Fibroblast of pulmonary artery (primary cell): ENCODE data around the gene SELPLG.

Experiments
- DNase-seq: peaks from one replicate; pipeline ENCODE4 v3.0.0-alpha.2; 2010; ENCODE audit warnings: low read depth
- H3K4me3 ChIP-seq: replicated peaks from 2 replicates; pipeline ENCODE4 v1.5.1; 2011; ENCODE audit warnings: low read depth, mild to moderate bottlenecking, control low read depth, low read length, moderate library complexity
- CTCF ChIP-seq: IDR thresholded peaks from 2 replicates; pipeline ENCODE4 v1.5.1; 2011; ENCODE audit warnings: mild to moderate bottlenecking, control low read depth, low read length, inconsistent platforms; ENCODE audit errors: missing control alignments

SELPLG gene, protein sequence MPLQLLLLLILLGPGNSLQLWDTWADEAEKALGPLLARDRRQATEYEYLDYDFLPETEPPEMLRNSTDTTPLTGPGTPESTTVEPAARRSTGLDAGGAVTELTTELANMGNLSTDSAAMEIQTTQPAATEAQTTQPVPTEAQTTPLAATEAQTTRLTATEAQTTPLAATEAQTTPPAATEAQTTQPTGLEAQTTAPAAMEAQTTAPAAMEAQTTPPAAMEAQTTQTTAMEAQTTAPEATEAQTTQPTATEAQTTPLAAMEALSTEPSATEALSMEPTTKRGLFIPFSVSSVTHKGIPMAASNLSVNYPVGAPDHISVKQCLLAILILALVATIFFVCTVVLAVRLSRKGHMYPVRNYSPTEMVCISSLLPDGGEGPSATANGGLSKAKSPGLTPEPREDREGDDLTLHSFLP

DNA sequence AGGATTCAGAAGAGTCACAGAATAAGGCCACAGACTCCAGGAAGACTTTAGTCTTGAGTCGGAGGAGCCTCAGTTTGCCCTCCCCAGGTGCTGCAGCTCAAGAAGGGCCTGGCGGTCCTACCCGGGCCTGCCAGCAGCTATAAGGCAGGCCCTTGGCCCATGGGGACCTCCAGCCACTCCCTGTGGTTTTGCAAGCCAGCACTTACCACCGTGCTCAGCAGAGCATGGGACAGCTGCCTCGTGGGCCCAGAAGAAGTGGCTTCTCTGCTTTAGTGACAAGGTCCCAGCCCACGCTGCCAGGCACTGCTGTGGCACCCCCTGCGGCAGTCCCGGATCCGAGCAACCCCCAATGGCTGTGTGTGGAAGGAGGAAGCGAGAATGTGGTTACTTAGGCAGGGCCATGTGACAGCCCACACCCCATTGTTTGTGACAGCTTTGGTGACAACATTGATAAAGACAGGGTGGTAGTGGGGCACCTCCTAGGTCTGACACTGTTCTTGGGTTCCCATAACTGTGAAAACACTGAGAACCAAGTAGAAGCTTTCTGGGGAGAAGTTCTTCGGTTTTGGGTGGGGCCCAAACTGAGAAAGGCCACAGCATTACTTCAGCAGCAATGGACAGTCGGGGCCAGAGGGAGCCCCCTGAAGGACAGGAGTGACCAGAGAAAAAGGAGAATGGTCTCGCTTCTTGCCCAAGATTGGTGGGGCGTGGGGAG is at the start of gene SELPLG:
Gene SELPLG, minus strand, starts transcription at position 361 of the 715 bp plus-strand sequence. CDS start 9,587 bp downstream, outside the sequence.
- DNase-seq, result no peak
- H3K4me3 ChIP-seq, result no peak within 1 kb of the TSS
- no peak for TF ChIP-seq CTCF

- DNase-seq, result no peak
- H3K4me3 ChIP-seq, result no peak overlapping the region
- TF ChIP-seq CTCF, result no peak
Observed at GRCh38 chr12:108681317-108681716, 47.6 kb upstream of the SELPLG start.

DNA sequence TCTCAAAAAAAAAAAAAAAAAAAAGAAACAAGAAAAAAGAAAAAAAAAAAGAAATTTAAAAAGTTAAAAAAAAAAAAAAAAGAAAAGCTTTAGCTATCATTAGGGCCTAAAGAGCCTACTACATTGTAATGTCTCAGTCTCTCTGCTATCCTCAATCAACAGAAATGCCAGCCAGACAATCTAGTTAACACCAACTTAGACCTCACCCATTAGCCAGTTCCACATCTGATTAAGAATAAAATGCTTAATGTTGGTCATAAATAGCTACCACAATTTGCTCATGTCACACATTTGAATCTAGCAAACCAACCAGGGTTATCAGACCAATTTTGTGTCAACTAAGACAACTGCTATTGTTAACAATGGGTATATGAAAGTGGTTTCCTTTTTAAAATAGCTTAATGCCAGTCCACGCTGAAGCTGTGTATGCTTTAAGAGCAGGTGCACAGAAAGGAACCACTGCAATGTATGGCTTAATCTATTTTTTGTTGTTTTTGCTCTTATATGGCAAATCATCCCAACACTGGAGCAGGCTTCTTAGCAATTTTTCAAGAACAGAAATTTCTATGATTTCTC is 45.5 kb upstream of the SELPLG start:
- TF ChIP-seq CTCF, result no peak
- no peak for DNase-seq
- H3K4me3 ChIP-seq, result no peak overlapping the region

- no peak for TF ChIP-seq CTCF
- DNase-seq, result no peak
- H3K4me3 ChIP-seq, result no peak overlapping the region
Observed at GRCh38 chr12:108678104-108678730, 44.5 kb upstream of the SELPLG start.

GRCh38 chr12:108677381-108677780 is 43.7 kb upstream of the SELPLG start:
- no peak for TF ChIP-seq CTCF
- no peak for DNase-seq

DNA sequence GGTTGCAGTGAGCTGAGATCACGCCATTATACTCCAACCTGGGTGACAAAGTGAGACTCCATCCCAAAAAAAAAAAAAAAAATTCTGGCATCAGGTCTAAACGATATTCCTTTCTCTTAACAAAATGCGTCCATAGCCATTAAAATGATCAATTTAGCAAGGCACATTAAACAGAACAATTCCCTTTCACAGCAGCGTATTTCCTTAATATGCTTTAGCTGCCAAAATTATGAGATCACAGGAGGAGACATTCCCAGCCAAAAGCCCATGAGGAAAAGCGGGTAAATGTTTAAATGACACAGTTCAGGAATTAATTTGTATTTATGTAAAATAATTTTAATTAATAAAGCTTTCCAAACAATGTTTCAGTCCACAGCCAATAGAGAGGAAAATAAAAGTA is 43.0 kb upstream of the SELPLG start:
- no peak overlapping the region for H3K4me3 ChIP-seq
- no peak for TF ChIP-seq CTCF
- DNase-seq, result no peak

More at GRCh38 chr12:108677381-108677780, 43.7 kb upstream of the SELPLG start:
- H3K4me3 ChIP-seq, result no peak overlapping the region
